Endothelial cell of umbilical vein (primary cell): Measurements from ENCODE around the gene BTN2A1. TPM values are rescaled to one million over a fixed set of nuclear protein-coding genes. Genes with fewer than 3 reads are reported as not detected.

Experiments used
- BruUV-seq: library from RNA; stranded (reverse); fragments of 400-500 nt; replicated peaks from 2 replicates; lab custom pipeline; 2021; lab: Mats Ljungman, UMichigan
- CTCF ChIA-PET: fragments of 300-600, 350-600 bp; sonication (Branson Sonifier 250); formaldehyde crosslinking; loops from one replicate; lab custom pipeline; 2021; ENCODE audit warnings: antibody characterized with exemption, inconsistent platforms; lab: Charles Lee
- POLR2A ChIA-PET: fragments of 300-600, 350-600 bp; sonication (Branson Sonifier 250); formaldehyde crosslinking; loops from one replicate; lab custom pipeline; 2021; ENCODE audit warnings: antibody characterized with exemption, inconsistent platforms; lab: Charles Lee
- DNase-seq: peaks from one replicate; pipeline ENCODE4 v3.0.0-alpha.2; 2011; ENCODE audit warnings: low read depth, low spot score
- FAIRE-seq: peaks from 2 replicates; lab custom pipeline; 2011; peaks lifted over from hg19 to GRCh38; lab: Jason Lieb, UNC
- H2AFZ ChIP-seq: 2 replicates; pipeline ENCODE4 v1.6.0; 2012; ENCODE audit warnings: low read depth, low read length, control low read depth, inconsistent platforms
- H3K27ac ChIP-seq: 2 replicates; pipeline ENCODE4 v1.5.1; 2011; ENCODE audit warnings: low read depth, mild to moderate bottlenecking, control low read depth, low read length, moderate library complexity; ENCODE audit not compliant: insufficient read depth
- H3K27me3 ChIP-seq, 2 experiments: 2 replicates each; pipeline versions ENCODE4 v1.6.0 to v1.6.1; 2011; ENCODE audit warnings: low read length in 2 of 2, mixed read lengths in 1 of 2; ENCODE audit not compliant: control insufficient read depth in 2 of 2, insufficient read depth in 2 of 2
- H3K36me3 ChIP-seq, 2 experiments: 2 replicates in 1 of 2; 3 replicates in 1 of 2; pipeline ENCODE4 v1.5.1; 2011; ENCODE audit warnings: low read length in 2 of 2, mild to moderate bottlenecking in 1 of 2, moderate library complexity in 1 of 2; ENCODE audit not compliant: control insufficient read depth in 2 of 2, insufficient read depth in 2 of 2; ENCODE audit errors: extremely low read depth in 1 of 2
- H3K4me1 ChIP-seq: 3 replicates; pipeline ENCODE4 v1.5.1; 2011; ENCODE audit warnings: mild to moderate bottlenecking, low read length; ENCODE audit not compliant: control insufficient read depth, insufficient read depth; ENCODE audit errors: extremely low read depth
- H3K4me2 ChIP-seq: 2 replicates; pipeline ENCODE4 v1.6.1; 2011; ENCODE audit warnings: low read length, control low read depth, mixed read lengths; ENCODE audit not compliant: insufficient read depth
- H3K4me3 ChIP-seq, 3 experiments: fragments of 200-600 bp in 1 of 3; sonication (generic), shearing (Covaris generic) in 1 of 3; replicated peaks in 1 of 3; 2 replicates each; pipeline ENCODE4 v1.5.1; 2011 to 2016; ENCODE audit warnings: control low read depth in 3 of 3, low read length in 3 of 3, mild to moderate bottlenecking in 2 of 3, inconsistent platforms in 1 of 3, low read depth in 1 of 3, moderate library complexity in 1 of 3; ENCODE audit not compliant: insufficient read depth in 1 of 3
- H3K79me2 ChIP-seq: 2 replicates; pipeline ENCODE4 v1.6.0; 2012; ENCODE audit warnings: low read length, inconsistent platforms; ENCODE audit not compliant: control insufficient read depth, insufficient read depth
- H3K9ac ChIP-seq: replicated peaks from 2 replicates; pipeline ENCODE3; 2011; ENCODE audit warnings: low read length, control low read depth; ENCODE audit not compliant: insufficient read depth; ENCODE audit errors: extremely low read depth
- H3K9me1 ChIP-seq: replicated peaks from 3 replicates; pipeline ENCODE4 v1.6.0; 2011; ENCODE audit warnings: mild to moderate bottlenecking, low read length; ENCODE audit not compliant: control insufficient read depth, insufficient read depth; ENCODE audit errors: extremely low read depth
- H3K9me3 ChIP-seq: replicated peaks from 2 replicates; pipeline ENCODE4 v1.5.1; 2012; ENCODE audit warnings: low read length, inconsistent platforms; ENCODE audit not compliant: control insufficient read depth, insufficient read depth
- H4K20me1 ChIP-seq: replicated peaks from 2 replicates; pipeline ENCODE3; 2011; ENCODE audit warnings: mild to moderate bottlenecking, low read length; ENCODE audit not compliant: control insufficient read depth, insufficient read depth; ENCODE audit errors: extremely low read depth
- EZH2 ChIP-seq: IDR thresholded peaks from 2 replicates; pipeline ENCODE4 v1.6.1; 2012; ENCODE audit warnings: borderline replicate concordance, low read depth, mild to moderate bottlenecking, moderate library complexity, low read length, inconsistent platforms; ENCODE audit not compliant: severe bottlenecking
- dilution Hi-C: fragments of 300-500 bp; cut with MboI; formaldehyde crosslinking; loops from one replicate; pipeline ENCODE4 v1.15.0; 2019; ENCODE audit warnings: low sequenced_read_pairs; ENCODE audit not compliant: extremely low pct_ligation_motif_present
- intact Hi-C: fragments of 100-400 bp; cut with micrococcal nuclease; formaldehyde crosslinking; loops from one replicate; pipeline ENCODE4 v1.10.0; 2022
- polyA plus RNA-seq, 4 experiments: library from polyadenylated mRNA; depleted of rRNA in 3 of 4; stranded (reverse) in 3 of 4; unstranded in 1 of 4; fragments of >200 nt; gene quantifications; 2 replicates each; pipeline versions ENCODE4 v1.2.1 to v1.2.3, GENCODE V29; 2011 to 2012; ENCODE audit warnings: missing spikeins in 1 of 4
- total RNA-seq: library from RNA; stranded (reverse); gene quantifications from 2 replicates; pipeline ENCODE4 v1.2.3, GENCODE V29; 2021
- TF ChIP-seq, protein P1 (sequence below): IDR thresholded peaks from 2 replicates; pipeline ENCODE4 v1.6.1; 2011; ENCODE audit not compliant: insufficient read depth, insufficient read length
- TF ChIP-seq, protein P2 (sequence below), 2 donors: IDR thresholded peaks; 1 replicate in 1 of 2; 2 replicates in 1 of 2; pipeline ENCODE4 v1.5.1; 2011; ENCODE audit warnings: low read length in 2 of 2, mild to moderate bottlenecking in 2 of 2, moderate library complexity in 2 of 2, control low read depth in 1 of 2, inconsistent platforms in 1 of 2, low read depth in 1 of 2; ENCODE audit not compliant: insufficient read depth in 1 of 2; ENCODE audit errors: extremely low read depth in 1 of 2

Gene BTN2A1
- total and polyA plus RNA-seq, 2 donors (not counting 3 experiments of a cell fraction or from before 2014, with no cell fraction given) = 25.1 to 31.9 TPM

DNA sequence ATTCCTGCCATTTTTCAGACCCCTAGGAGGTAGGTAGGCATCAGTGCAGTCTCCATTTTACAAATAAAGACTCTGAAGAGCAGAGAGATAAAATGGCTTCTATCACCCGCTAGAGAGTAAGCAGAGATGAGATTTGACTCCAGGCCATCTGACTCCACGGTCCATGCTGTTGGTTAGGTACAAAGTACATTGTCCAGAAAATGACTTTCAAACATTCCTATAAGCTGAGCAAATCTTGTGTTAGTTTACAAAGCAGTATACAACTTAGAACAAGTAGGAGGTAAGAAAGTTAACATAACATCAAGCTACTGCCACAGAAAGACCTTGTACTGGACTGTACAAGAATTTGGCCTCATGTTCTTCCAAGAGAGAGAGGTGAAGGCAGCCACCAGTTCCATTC, 57.2 kb downstream of the BTN2A1 start:
- CTCF ChIA-PET = interaction anchor here (1.6 kb wide), 2 partner anchors 41 to 173 kb away, joined by 3 to 5 read pairs; no protein-coding TSS in a partner anchor
- BruUV-seq = no TSS peak

More for the DNA sequence above, 57.2 kb downstream of the BTN2A1 start:
- TF ChIP-seq, protein P1, sequence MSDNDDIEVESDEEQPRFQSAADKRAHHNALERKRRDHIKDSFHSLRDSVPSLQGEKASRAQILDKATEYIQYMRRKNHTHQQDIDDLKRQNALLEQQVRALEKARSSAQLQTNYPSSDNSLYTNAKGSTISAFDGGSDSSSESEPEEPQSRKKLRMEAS = no peak
- TF ChIP-seq, protein P2, sequence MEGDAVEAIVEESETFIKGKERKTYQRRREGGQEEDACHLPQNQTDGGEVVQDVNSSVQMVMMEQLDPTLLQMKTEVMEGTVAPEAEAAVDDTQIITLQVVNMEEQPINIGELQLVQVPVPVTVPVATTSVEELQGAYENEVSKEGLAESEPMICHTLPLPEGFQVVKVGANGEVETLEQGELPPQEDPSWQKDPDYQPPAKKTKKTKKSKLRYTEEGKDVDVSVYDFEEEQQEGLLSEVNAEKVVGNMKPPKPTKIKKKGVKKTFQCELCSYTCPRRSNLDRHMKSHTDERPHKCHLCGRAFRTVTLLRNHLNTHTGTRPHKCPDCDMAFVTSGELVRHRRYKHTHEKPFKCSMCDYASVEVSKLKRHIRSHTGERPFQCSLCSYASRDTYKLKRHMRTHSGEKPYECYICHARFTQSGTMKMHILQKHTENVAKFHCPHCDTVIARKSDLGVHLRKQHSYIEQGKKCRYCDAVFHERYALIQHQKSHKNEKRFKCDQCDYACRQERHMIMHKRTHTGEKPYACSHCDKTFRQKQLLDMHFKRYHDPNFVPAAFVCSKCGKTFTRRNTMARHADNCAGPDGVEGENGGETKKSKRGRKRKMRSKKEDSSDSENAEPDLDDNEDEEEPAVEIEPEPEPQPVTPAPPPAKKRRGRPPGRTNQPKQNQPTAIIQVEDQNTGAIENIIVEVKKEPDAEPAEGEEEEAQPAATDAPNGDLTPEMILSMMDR (IDR thresholded peaks at IDR 0.05; ENCODE audit: extremely low read depth in 1 of 2, insufficient read depth in 1 of 2, low read depth in 1 of 2, low read length in 2 of 2) = no peak
- no peak for TF ChIP-seq EZH2
- intact Hi-C loops (no loop called here), dilution Hi-C loops (no loop called here)
- H3K4me1 ChIP-seq = peaks cover under 1% of the 10 kb centered on the region
- no peaks in the 10 kb centered on the region for H3K9me1 ChIP-seq
- H4K20me1 ChIP-seq = no peaks in the 10 kb centered on the region
- no peak overlapping the region for H3K9ac ChIP-seq
- H3K27me3 ChIP-seq = peaks cover 2 to 5% of the 10 kb centered on the region in 2 experiments
- POLR2A ChIA-PET = no interaction called here
- H3K79me2 ChIP-seq = no peaks in the 10 kb centered on the region
- H2AFZ ChIP-seq = no peak overlapping the region
- DNase-seq (no peak), FAIRE-seq (no peak)
- no peak overlapping the region for H3K27ac ChIP-seq
- no peak overlapping the region for H3K4me3 ChIP-seq
- no peak overlapping the region for H3K4me2 ChIP-seq
- H3K9me3 ChIP-seq = no peaks in the 10 kb centered on the region
- no peaks in the 10 kb centered on the region for H3K36me3 ChIP-seq
